GM13976 (cell line): ENCODE data around the gene NRGN.

Experiments
- DNase-seq: peaks from one replicate; pipeline ENCODE4 v3.0.0; 2012; ENCODE audit warnings: low spot score
- in situ Hi-C: fragments of 300-500 bp; cut with MboI; formaldehyde crosslinking; loops from one replicate; pipeline ENCODE4 v1.12.0; 2022; ENCODE audit warnings: low sequenced_read_pairs, mixed read lengths, inconsistent platforms; ENCODE audit not compliant: unreplicated experiment
- TF ChIP-seq, protein P1 (sequence below): IDR thresholded peaks from 2 replicates; pipeline ENCODE4 v1.5.1; 2012; ENCODE audit warnings: borderline replicate concordance, mild to moderate bottlenecking; ENCODE audit not compliant: insufficient read depth; ENCODE audit errors: extremely low read depth, missing control alignments, control extremely low read depth

Gene NRGN

GRCh38 chr11:124724979-124725718, 14.6 kb upstream of the NRGN start:
- DNase-seq, result peak; percentile 53
- TF ChIP-seq, protein P1, sequence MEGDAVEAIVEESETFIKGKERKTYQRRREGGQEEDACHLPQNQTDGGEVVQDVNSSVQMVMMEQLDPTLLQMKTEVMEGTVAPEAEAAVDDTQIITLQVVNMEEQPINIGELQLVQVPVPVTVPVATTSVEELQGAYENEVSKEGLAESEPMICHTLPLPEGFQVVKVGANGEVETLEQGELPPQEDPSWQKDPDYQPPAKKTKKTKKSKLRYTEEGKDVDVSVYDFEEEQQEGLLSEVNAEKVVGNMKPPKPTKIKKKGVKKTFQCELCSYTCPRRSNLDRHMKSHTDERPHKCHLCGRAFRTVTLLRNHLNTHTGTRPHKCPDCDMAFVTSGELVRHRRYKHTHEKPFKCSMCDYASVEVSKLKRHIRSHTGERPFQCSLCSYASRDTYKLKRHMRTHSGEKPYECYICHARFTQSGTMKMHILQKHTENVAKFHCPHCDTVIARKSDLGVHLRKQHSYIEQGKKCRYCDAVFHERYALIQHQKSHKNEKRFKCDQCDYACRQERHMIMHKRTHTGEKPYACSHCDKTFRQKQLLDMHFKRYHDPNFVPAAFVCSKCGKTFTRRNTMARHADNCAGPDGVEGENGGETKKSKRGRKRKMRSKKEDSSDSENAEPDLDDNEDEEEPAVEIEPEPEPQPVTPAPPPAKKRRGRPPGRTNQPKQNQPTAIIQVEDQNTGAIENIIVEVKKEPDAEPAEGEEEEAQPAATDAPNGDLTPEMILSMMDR, result no peak
- in situ Hi-C loops, result no loop called here

- no peak for DNase-seq
- TF ChIP-seq, protein P1, result no peak
- in situ Hi-C loops, result no loop called here
Measured at GRCh38 chr11:124725719-124726105, 14.0 kb upstream of the NRGN start.

GRCh38 chr11:124727474-124727873, 12.3 kb upstream of the NRGN start:
- DNase-seq, result no peak
- in situ Hi-C loops, result no loop called here
- TF ChIP-seq, protein P1, result no peak

GRCh38 chr11:124728134-124728533, 11.6 kb upstream of the NRGN start:
- no peak for DNase-seq
- in situ Hi-C loops, result no loop called here
- TF ChIP-seq, protein P1, result no peak

GRCh38 chr11:124729571-124729970, 10.2 kb upstream of the NRGN start:
- no peak for DNase-seq
- TF ChIP-seq, protein P1, result no peak
- in situ Hi-C loops, result no loop called here

GRCh38 chr11:124732230-124732629, 7.5 kb upstream of the NRGN start:
- no peak for DNase-seq
- TF ChIP-seq, protein P1, result no peak
- in situ Hi-C loops, result no loop called here
